A549 (cell line): ENCODE results near the gene FAM89B. TPM values are rescaled to one million over a fixed set of nuclear protein-coding genes. Genes with fewer than 3 reads are reported as not detected.
"Not testable (repeated sequence)": the region's sequence is repeated elsewhere in the genome, so short reads cannot be mapped to it uniquely, and the experiment has no call there.

ENCODE experiments used
- ATAC-seq, 2 experiments: fragments of 200-7000 bp in 1 of 2; fragments of >200 bp in 1 of 2; cut with Nextera tagmentation in 1 of 2; cut with Tn5 transposase in 1 of 2; 3 replicates each; pipeline versions ENCODE4 v1.8.0 to v1.9.1; 2018 to 2020; ENCODE audit warnings: mild to moderate bottlenecking in 1 of 2, moderate library complexity in 1 of 2
- CTCF ChIA-PET: fragments of 300-600 bp; sonication (Branson Sonifier 250); formaldehyde crosslinking; extraction: SDS; loops from one replicate; lab custom pipeline; 2021; ENCODE audit warnings: antibody characterized with exemption, inconsistent platforms; lab: Yijun Ruan, JAX
- POLR2A ChIA-PET: fragments of 350-600 bp; formaldehyde crosslinking; extraction: SDS; loops from one replicate; lab custom pipeline; 2021; ENCODE audit warnings: antibody characterized with exemption, inconsistent platforms; lab: Yijun Ruan, JAX
- DNase-seq, 2 experiments: peaks; one replicate each; pipeline versions ENCODE4 v3.0.0 to v3.0.0-alpha.2; 2011 to 2016; ENCODE audit warnings: low read depth in 1 of 2, low spot score in 1 of 2
- FAIRE-seq: peaks from 2 replicates; lab custom pipeline; 2011; peaks lifted over from hg19 to GRCh38; lab: Jason Lieb, UNC
- H3K27ac ChIP-seq, 2 experiments: fragments of >200 bp; sonication (Bioruptor Twin); formaldehyde crosslinking; 3 replicates each; pipeline ENCODE4 v1.5.1; 2016 to 2017
- H3K4me1 ChIP-seq: fragments of >200 bp; sonication (Bioruptor Twin); formaldehyde crosslinking; 3 replicates; pipeline ENCODE4 v1.6.1; 2016
- H3K4me2 ChIP-seq: fragments of >200 bp; sonication (Bioruptor Twin); formaldehyde crosslinking; 3 replicates; pipeline ENCODE4 v1.6.1; 2016
- H3K4me3 ChIP-seq: fragments of >200 bp; sonication (Bioruptor Twin); formaldehyde crosslinking; 3 replicates; pipeline ENCODE4 v1.5.1; 2016
- H3K9me3 ChIP-seq: fragments of >200 bp; sonication (Bioruptor Twin); formaldehyde crosslinking; 3 replicates; pipeline ENCODE4 v1.6.1; 2016
- BHLHE40 ChIP-seq: IDR thresholded peaks from 2 replicates; pipeline ENCODE4 v1.6.1; 2012; ENCODE audit warnings: low read depth, low read length, inconsistent platforms
- CHD2 ChIP-seq: fragments of 150-350 bp; IDR thresholded peaks from 2 replicates; pipeline ENCODE4 v1.6.1; 2014; ENCODE audit warnings: low read length; ENCODE audit not compliant: partially characterized antibody
- CHD4 ChIP-seq: fragments of 200-600 bp; sonication (generic); IDR thresholded peaks from 2 replicates; pipeline ENCODE4 v1.6.1; 2016; ENCODE audit warnings: antibody characterized with exemption, mild to moderate bottlenecking, borderline replicate concordance
- EHMT2 ChIP-seq: fragments of 200-600 bp; sonication (generic); IDR thresholded peaks from 2 replicates; pipeline ENCODE4 v1.6.1; 2016; ENCODE audit warnings: antibody characterized with exemption, low read depth, mild to moderate bottlenecking, moderate library complexity
- ESRRA ChIP-seq: fragments of 150-350 bp; IDR thresholded peaks from 2 replicates; pipeline ENCODE4 v1.6.1; 2014; ENCODE audit warnings: mild to moderate bottlenecking, low read length, borderline replicate concordance
- FOXS1 ChIP-seq: fragments of 250-450 bp; sonication (Bioruptor Pico); IDR thresholded peaks from 2 replicates; pipeline ENCODE4 v1.5.0; 2020; ENCODE audit warnings: mild to moderate bottlenecking, moderate library complexity
- JUN ChIP-seq, 2 experiments: fragments of >200 bp; sonication (Bioruptor Twin); formaldehyde crosslinking; IDR thresholded peaks; 2 replicates in 1 of 2; 3 replicates in 1 of 2; pipeline ENCODE4 v1.6.1; 2016 to 2017
- MYC ChIP-seq: IDR thresholded peaks from 2 replicates; pipeline ENCODE4 v1.6.1; 2012; ENCODE audit warnings: mild to moderate bottlenecking, inconsistent platforms, low read length, improper control_type of control experiment, borderline replicate concordance
- NFE2L2 ChIP-seq: fragments of 150-350 bp; conservative IDR thresholded peaks from 2 replicates; pipeline ENCODE4 v1.6.1; 2014; ENCODE audit warnings: low read length
- POLR2A ChIP-seq: IDR thresholded peaks from 2 replicates; pipeline ENCODE4 v1.6.1; 2012; ENCODE audit warnings: mild to moderate bottlenecking, low read length
- RFX5 ChIP-seq: fragments of 450-650 bp; IDR thresholded peaks from 2 replicates; pipeline ENCODE4 v1.7.1; 2014; ENCODE audit warnings: antibody characterized with exemption, mild to moderate bottlenecking, moderate library complexity
- RNF2 ChIP-seq: fragments of 200-600 bp; sonication (generic); IDR thresholded peaks from 2 replicates; pipeline ENCODE4 v1.6.1; 2016; ENCODE audit warnings: low read depth, mild to moderate bottlenecking, antibody characterized with exemption, moderate library complexity, borderline replicate concordance
- TFCP2L1 ChIP-seq: fragments of 250-450 bp; sonication (Bioruptor Pico); IDR thresholded peaks from 2 replicates; pipeline ENCODE4 v1.5.0; 2021; ENCODE audit warnings: mild to moderate bottlenecking
- ZFP36 ChIP-seq: fragments of 450-650 bp; IDR thresholded peaks from 2 replicates; pipeline ENCODE4 v1.6.1; 2014; ENCODE audit warnings: borderline replicate concordance; ENCODE audit not compliant: partially characterized antibody
- WGBS: methylation state at CpG from one replicate; pipeline ENCODE4 v1.1.6; 2017; ENCODE audit errors: missing lambda C conversion rate; 5-methylcytosine and 5-hydroxymethylcytosine counted together
- polyA minus RNA-seq: library from RNA; depleted of rRNA, polyadenylated mRNA; stranded (reverse); fragments of >200 nt; gene quantifications from 2 replicates; pipeline ENCODE4 v1.2.3, GENCODE V29; 2011; rRNA and poly(A)+ RNA removed
- polyA plus RNA-seq, 4 experiments: library from polyadenylated mRNA; depleted of rRNA in 3 of 4; stranded (reverse); fragments of >200 nt; fragmentation: RNase III in 1 of 4; extraction: RNeasy Plus Mini Kit Qiagen cat#74134 plus additional on column Dnase treatment in 1 of 4; gene quantifications; 2 replicates in 3 of 4; 3 replicates in 1 of 4; pipeline ENCODE4 v1.2.3, GENCODE V29; 2011 to 2017
- TF ChIP-seq, protein P1 (sequence below): fragments of >200 bp; sonication (Bioruptor Twin); formaldehyde crosslinking; IDR thresholded peaks from 3 replicates; pipeline ENCODE4 v1.6.1; 2016
- TF ChIP-seq, protein P2 (sequence below): IDR thresholded peaks from 2 replicates; pipeline ENCODE4 v1.6.1; 2012
- TF ChIP-seq, protein P3 (sequence below): fragments of 250-450 bp; sonication (Bioruptor Pico); IDR thresholded peaks from 2 replicates; pipeline ENCODE4 v1.5.0; 2020; ENCODE audit warnings: low read depth, mild to moderate bottlenecking, moderate library complexity

Gene FAM89B
- polyA plus RNA-seq (2011; rRNA removed) = 13.5 and 16.9 TPM in 2 replicates
- polyA plus RNA-seq (2012; cell fraction: cytosol; rRNA removed) = 35.2 and 57.6 TPM in 2 replicates
- 51.4 and 59.1 TPM in 2 replicates for polyA plus RNA-seq (2012; cell fraction: nucleus; rRNA removed)
- polyA plus RNA-seq (2017; fragmentation: RNase III; extraction: RNeasy Plus Mini Kit Qiagen cat#74134 plus additional on column Dnase treatment) = 18.6 to 23.9 TPM (median 23.1 TPM) in 3 replicates
- polyA minus RNA-seq = 8.3 and 16.3 TPM in 2 replicates

DNA sequence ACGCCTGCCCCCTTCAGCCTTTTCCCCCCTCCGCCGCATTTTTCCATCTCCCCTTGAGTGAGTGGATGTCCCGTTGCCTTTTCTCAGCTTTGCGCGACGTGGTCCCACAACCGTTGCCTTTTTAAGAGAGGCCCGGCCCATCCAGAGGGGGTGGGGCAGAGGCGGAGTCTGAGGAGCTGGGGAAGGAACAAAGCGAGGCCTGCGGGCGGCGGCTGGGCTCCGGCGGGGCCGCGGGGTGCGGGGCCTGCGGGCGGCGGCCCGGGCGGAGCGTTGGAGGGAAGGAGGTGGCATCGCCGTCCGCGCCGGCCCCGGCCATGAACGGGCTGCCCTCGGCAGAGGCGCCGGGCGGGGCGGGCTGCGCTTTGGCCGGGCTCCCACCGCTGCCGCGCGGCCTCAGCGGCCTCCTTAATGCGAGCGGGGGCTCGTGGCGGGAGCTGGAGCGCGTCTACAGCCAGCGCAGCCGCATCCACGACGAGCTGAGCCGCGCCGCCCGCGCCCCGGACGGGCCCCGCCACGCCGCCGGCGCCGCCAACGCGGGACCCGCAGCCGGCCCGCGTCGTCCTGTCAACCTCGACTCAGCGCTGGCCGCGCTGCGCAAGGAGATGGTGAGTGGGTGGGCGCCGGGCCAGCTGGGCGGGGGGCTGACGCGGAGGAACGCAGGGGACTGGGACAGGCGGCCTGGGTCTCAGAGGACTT, at the start of gene FAM89B:
TSS of gene FAM89B (plus strand) at position 183 of the 696 bp plus-strand sequence. CDS start at position 315, 132 bp downstream.
- CTCF ChIA-PET = interaction anchor here (0.6 to 16.3 kb wide), 17 partner anchors 10 to 287 kb away, joined by 3 to 393 read pairs (median 6); partner anchors contain the start of genes KCNK7, LTBP3, MAP3K11 and MUS81
- H3K27ac ChIP-seq = peak within 1 kb of the TSS; percentile 80 to 98
- FAIRE-seq (no peak), ATAC-seq (peak; percentile 8 to 16; a peak in 2 of 6 replicates)
- peaks cover 59% of the 10 kb centered on the region for H3K4me1 ChIP-seq
- peak within 1 kb of the TSS; percentile 97 for H3K4me2 ChIP-seq
- TF ChIP-seq EHMT2 (no peak), JUN (IDR thresholded peaks at IDR 0.05) (peak in 1 of 2 experiments; percentile 73; a peak in 2 of 5 replicates), RNF2 (no peak), POLR2A (peak; percentile 55), TFCP2L1 (CRISPR knock-in tag) (no peak), NFE2L2 (no peak)
- TF ChIP-seq, protein P1, sequence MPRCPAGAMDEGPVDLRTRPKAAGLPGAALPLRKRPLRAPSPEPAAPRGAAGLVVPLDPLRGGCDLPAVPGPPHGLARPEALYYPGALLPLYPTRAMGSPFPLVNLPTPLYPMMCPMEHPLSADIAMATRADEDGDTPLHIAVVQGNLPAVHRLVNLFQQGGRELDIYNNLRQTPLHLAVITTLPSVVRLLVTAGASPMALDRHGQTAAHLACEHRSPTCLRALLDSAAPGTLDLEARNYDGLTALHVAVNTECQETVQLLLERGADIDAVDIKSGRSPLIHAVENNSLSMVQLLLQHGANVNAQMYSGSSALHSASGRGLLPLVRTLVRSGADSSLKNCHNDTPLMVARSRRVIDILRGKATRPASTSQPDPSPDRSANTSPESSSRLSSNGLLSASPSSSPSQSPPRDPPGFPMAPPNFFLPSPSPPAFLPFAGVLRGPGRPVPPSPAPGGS = peak; percentile 35; the same call in 1 of the 3 replicates
- TF ChIP-seq, protein P2, sequence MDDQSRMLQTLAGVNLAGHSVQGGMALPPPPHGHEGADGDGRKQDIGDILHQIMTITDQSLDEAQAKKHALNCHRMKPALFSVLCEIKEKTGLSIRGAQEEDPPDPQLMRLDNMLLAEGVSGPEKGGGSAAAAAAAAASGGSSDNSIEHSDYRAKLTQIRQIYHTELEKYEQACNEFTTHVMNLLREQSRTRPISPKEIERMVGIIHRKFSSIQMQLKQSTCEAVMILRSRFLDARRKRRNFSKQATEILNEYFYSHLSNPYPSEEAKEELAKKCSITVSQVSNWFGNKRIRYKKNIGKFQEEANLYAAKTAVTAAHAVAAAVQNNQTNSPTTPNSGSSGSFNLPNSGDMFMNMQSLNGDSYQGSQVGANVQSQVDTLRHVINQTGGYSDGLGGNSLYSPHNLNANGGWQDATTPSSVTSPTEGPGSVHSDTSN = 0 out of 2 replicates have a peak, but pooled peaks have one; percentile 15
- TF ChIP-seq, all 56 proteins: peak for 4
- 1% methylated on average over 21 of the region's 86 CpGs for WGBS
- peak within 1 kb of the TSS; percentile 81 for H3K4me3 ChIP-seq
- H3K9me3 ChIP-seq = no peaks in the 10 kb centered on the region
- peak; percentile 81 to 82 for DNase-seq
- POLR2A ChIA-PET = interaction anchor here (0.5 to 3.6 kb wide), 6 partner anchors 12 to 72 kb away, joined by 3 to 51 read pairs (median 6); partner anchors contain the start of genes LTBP3, PCNX3 and SCYL1

DNA sequence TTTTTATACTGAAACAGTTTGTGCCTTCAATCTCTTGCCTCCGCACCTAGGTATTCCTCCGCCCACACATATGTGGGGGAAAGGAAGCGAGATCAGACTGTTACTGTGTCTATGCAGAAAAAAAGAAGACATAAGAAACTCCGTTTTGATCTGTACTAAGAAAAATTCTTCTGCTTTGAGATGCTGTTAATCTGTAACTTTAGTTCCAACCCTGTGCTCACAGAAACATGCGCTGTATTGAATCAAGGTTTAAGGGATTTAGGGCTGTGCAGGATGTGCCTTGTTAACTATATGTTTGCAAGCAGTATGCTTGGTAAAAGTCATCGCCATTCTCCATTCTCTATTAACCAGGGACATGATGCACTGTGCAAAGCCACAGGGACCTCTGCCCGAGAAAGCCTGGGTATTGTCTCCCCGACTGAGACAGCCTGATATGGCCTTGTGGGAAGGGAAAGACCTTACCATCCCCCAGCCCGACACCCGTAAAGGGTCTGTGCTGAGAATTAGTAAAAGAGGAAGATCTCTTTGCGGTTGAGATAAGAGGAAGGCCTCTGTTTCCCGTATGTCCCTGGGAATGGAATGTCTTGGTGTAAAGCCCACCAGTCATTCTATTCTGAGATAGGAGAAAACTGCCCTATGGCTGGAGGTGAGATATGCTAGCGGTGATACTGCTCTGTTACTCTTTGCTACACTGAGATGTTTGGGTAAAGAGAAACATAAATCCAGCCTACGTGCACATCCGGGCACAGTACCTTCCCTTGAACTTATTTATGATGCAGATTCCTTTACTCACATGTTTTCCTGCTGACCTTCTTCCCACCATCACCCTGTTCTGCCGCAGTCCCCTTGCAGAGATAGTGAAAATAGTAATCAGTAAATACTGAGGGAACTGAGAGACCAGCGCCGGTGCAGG, 49.4 kb upstream of the FAM89B start:
- H3K9me3 ChIP-seq, CTCF ChIA-PET, H3K4me3 ChIP-seq, H3K27ac ChIP-seq, DNase-seq, POLR2A ChIA-PET, FAIRE-seq, ATAC-seq: not testable (repeated sequence)
- WGBS = 71% methylated on average over 18 of the region's 18 CpGs
- Histone ChIP-seq H3K4me2 (peak overlapping the region; percentile 33; the same call in 2 of the 3 replicates), H3K4me1 (peaks cover 18% of the 10 kb centered on the region)

GRCh38 chr11:65523631-65523968, 48.7 kb upstream of the FAM89B start:
- DNase-seq, H3K27ac ChIP-seq, POLR2A ChIA-PET, H3K4me2 ChIP-seq, ATAC-seq, H3K9me3 ChIP-seq, H3K4me3 ChIP-seq, FAIRE-seq: not testable (repeated sequence)
- H3K4me1 ChIP-seq = peaks cover 18% of the 10 kb centered on the region
- 94% methylated on average over 7 of the region's 7 CpGs for WGBS
- CTCF ChIA-PET = interaction anchor here (2.5 to 5.0 kb wide), 2 partner anchors 18 to 48 kb away, joined by 8 to 33 read pairs; partner anchors contain the start of gene FAM89B

GRCh38 chr11:65524014-65524740, 48.2 kb upstream of the FAM89B start:
- Histone ChIP-seq H3K4me3 (peak overlapping the region; percentile 17; the same call in 1 of the 3 replicates), H3K9me3 (no peaks in the 10 kb centered on the region), H3K4me2 (peak overlapping the region; percentile 58)
- CTCF ChIA-PET = interaction anchor here (1.2 to 5.0 kb wide), 5 partner anchors 15 to 48 kb away, joined by 3 to 33 read pairs (median 8); partner anchors contain the start of genes FAM89B and ZNRD2
- no peak for DNase-seq
- WGBS = 84% methylated on average over 12 of the region's 12 CpGs
- peak; percentile 22 to 27; a peak in 4 of 6 replicates for ATAC-seq
- no peak for TF ChIP-seq ZFP36
- TF ChIP-seq CHD2 = no peak
- no peak for TF ChIP-seq FOXS1
- TF ChIP-seq RFX5 = no peak
- no peak for TF ChIP-seq CHD4
- TF ChIP-seq TFCP2L1 (CRISPR knock-in tag) = no peak
- TF ChIP-seq NFE2L2 = no peak
- no peak for TF ChIP-seq ESRRA
- TF ChIP-seq RNF2 = no peak
- TF ChIP-seq, protein P1 = no peak
- no peak for TF ChIP-seq POLR2A
- TF ChIP-seq, protein P3, sequence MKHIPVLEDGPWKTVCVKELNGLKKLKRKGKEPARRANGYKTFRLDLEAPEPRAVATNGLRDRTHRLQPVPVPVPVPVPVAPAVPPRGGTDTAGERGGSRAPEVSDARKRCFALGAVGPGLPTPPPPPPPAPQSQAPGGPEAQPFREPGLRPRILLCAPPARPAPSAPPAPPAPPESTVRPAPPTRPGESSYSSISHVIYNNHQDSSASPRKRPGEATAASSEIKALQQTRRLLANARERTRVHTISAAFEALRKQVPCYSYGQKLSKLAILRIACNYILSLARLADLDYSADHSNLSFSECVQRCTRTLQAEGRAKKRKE = no peak
- no peak for TF ChIP-seq BHLHE40
- no peak for TF ChIP-seq MYC
- TF ChIP-seq, all 56 proteins: peak for 0
- peak overlapping the region in 1 of 2 experiments; percentile 99; a peak in 3 of 6 replicates for H3K27ac ChIP-seq
- no peak for FAIRE-seq
- POLR2A ChIA-PET = interaction anchor here (0.6 to 1.5 kb wide), 3 partner anchors 36 to 48 kb away, joined by 3 to 4 read pairs (median 3); partner anchors contain the start of genes FAM89B and ZNRD2
- peaks cover 18% of the 10 kb centered on the region for H3K4me1 ChIP-seq
